ENCODE results near the gene FATE1.

The FATE1 gene

DNA sequence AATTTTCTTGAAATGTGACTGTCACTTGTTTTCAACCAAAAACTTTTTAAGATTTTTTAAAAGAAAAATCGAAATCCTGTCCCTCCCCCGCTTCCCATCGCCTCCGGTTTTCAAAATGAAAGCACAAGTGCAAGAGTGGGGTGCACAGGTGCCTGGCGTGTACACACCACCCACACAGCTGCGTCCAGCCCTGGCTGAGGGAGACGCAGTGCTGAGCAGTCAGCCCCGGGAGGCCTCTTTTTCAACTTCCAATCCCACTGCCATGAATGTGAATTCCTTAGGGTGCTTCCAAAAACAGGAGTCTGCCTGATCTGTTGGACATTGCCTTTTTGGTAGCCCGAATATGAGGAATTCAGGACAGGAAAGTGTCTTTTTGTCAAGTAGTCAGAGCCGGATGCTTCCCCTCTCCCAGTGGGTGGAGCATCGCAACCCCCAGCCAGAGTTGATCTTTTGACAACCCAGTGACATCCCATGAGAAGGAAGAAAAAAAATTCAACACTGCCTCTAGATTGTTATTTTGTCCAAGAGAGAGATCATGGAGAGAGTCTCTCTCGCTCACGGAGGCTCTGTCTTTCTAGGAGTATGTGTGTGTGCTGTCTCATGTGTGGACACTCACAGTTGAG lies 11.7 kb upstream of the FATE1 start:
- DNase-seq = no peak

DNA sequence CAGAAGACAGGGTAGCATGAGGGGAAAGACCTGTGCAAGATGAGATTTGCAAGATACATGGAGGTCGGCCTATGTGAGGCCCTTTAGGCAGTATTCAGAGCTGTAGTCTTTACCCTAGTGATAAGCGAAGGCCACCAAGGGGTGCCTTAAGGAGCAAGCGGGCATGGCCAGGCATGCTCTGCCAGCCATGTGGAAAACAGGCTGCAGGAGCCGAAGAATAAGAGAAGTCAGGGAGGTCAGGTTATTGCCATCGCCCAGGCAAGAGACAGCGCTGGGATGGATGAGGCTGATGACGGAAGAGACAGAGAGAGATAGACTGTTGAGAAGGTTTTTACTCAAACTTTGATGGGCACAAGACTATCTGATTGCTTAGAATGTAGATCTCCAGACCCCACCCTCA lies 7.0 kb upstream of the FATE1 start:
- no peak for DNase-seq

DNA sequence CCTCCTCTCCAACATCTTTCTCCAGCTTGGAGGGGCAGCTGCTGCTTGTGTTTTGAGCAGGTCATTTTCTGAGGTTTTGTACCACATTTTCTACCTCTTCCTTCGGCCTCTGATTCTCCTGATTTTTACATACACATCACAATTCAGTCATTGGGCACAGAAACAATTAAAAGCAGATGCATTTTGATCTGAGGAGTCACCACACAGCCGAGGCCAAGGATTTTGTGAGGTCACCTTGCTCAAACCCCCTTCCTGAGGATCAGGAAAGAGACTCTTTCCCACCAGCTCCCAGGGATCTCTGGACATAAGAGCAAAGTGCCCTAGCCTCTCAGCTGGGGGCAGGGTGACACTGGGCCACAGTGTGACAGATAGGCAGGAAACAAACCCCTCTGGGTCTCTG lies 5.4 kb upstream of the FATE1 start:
- DNase-seq = no peak

GRCh38 chrX:151711154-151711553 lies 4.7 kb upstream of the FATE1 start:
- DNase-seq = no peak

GRCh38 chrX:151711787-151712186 lies 4.0 kb upstream of the FATE1 start:
- DNase-seq = no peak

DNA sequence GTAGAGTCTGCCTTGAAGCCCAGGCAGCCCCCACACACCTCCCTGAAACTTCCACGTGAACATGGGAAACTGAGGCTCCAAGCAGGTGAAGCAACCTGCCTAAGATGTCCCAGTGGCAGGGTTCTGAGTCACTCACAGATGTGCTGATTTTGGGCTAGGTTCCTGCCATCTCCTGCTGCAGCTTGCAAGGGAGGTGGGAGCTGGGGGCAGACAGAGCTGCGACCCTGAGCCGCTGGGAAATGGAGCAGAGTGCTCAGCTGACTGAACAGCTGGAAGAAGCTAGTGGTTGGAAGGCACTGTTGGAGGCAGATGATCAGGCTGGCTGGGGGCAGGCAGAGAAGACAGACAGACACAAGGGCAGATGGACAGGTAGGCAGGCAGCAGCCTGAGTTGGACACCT lies 3.6 kb upstream of the FATE1 start:
- no peak for DNase-seq

- DNase-seq = no peak
Measured at GRCh38 chrX:151713849-151714248, 2.0 kb upstream of the FATE1 start.

- DNase-seq = no peak
Measured at GRCh38 chrX:151714362-151714761, 1.5 kb upstream of the FATE1 start.

DNA sequence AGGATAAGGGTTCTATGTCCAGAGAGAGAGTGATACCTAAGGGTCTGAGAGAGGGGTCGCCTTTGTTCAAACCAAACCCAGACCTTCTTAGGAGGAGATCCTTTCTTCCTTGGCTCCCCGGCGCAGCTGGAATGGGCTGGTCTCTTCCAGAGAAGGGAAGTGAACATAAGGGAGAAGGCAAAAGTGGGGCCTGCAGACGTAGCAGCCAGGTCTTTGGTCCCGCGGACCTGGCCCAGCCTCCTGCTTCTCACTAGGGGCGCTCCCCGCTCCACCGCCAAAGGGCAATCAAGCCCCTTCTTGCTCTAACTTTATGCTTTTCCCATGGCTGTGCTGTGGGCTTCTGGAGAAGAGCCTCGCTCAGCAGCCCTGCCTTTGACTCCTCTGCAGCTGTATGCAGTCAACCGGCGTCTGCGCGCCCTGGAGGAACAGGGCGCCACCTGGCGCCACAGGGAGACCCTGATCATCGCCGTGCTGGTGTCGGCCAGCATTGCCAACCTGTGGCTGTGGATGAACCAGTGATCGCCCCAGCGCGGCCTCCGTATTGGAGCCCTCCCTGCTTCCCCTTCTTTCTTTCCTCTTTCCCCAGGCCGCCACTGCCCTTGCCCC lies 6.5 kb downstream of the FATE1 start:
- DNase-seq = peak; percentile 55

DNA sequence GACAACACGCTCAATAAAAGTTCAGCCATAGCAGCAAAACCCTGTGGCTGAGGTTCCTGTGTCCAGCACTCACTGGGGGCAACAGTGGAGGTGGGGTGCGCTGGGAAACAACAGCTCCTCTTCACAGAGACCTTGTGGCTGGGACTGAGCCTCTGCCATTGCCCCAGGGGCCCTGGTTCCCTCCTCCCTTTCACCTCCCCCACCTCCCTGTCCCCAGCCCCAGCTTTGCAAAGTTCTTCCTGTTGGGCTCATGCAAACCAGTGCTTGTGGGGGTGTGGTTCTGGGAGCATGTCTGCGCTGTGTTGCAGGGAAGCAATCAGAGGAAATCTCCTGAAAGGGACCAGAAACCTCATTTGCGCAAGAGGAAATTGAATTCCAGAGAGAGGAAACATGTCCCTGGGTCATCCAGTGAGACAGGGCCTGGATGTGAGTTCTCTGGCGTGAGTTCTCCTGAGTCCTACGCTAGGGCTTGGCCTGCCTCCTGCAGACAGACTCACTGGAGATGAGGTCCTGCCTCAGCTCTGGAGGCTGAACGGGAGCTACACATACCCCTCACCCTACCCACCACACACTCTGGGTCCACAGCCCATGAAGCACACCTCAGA lies 7.4 kb downstream of the FATE1 start:
- DNase-seq = no peak

- DNase-seq = no peak
Measured at GRCh38 chrX:151724563-151725337, 8.9 kb downstream of the FATE1 start.

DNA sequence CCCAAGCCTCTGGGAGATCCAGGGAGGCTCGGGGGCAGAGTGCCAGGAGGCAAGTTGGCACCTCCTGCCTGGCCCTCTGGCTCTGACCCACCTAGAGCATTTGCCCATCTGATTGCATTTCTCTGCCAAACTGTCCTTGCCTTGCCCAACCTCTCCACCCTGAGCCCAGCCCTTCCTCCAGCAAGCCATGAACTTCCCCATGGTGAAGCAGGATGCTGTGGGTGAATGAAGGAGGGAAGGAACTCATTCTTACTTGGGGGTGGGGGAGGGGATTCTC lies 9.4 kb downstream of the FATE1 start:
- DNase-seq = no peak

- no peak for DNase-seq
Measured at GRCh38 chrX:151726751-151727150, 10.9 kb downstream of the FATE1 start.

DNA sequence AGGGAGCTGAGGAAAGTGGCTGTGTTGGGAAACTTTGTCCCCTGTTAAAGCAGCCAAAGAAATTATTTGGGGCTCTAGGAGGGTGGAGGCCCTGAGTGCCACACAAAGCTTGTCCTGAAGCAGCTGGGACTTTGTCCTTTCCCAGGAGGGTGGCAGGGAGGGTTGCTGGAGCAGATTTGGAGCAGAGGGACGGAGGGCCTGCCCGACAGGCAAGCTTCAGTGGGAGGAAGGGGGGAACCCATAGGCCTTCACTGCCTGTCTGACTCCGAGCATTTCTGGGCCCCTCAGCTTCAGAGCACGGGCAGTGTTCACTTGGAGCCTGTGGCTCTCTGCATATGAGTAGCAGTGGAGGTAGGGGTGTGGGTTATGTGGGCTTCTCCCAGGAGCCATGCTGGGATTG lies 11.5 kb downstream of the FATE1 start:
- no peak for DNase-seq

DNA sequence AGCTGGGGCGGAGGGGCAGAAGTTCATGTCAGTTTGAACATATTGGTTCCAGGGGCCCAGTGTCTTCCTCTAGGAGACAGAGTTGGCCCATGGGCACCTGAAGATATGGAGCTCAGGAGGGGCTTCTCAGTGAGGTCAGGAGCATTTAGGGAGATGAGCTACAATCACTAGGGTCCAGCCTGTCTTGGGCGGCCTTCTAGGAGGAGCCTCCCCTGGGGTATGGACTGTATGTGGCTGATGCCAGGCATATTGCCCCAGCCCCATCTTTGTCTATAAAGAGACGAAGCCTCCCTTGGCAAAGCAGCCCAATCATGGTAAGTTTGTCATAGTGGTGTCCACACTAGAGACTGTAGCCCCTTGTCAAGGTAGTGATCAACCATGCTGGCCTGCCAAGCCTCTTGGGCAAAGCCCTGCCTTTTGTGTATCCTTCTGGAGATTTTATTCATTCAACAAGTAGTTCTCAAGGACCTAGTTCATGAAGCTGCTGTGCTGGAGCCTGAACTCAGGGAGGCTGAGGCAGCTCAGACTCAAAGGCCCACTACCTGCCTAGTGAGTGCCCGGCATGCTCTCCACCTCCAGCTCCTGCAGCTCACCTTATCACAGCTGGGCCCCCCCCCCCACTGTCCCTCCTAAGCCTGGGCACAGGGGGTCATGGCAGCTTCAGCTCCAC lies 13.4 kb downstream of the FATE1 start:
- DNase-seq = no peak

- DNase-seq = no peak
Measured at GRCh38 chrX:151734446-151734845, 18.6 kb downstream of the FATE1 start, which contains the start of gene CNGA2. Gene CNGA2, plus strand, starts transcription at chrX:151734746. Its CDS starts 3,738 bp downstream, at chrX:151738484.

- DNase-seq = no peak
Measured at GRCh38 chrX:151735219-151735618, 19.4 kb downstream of the FATE1 start.

DNA sequence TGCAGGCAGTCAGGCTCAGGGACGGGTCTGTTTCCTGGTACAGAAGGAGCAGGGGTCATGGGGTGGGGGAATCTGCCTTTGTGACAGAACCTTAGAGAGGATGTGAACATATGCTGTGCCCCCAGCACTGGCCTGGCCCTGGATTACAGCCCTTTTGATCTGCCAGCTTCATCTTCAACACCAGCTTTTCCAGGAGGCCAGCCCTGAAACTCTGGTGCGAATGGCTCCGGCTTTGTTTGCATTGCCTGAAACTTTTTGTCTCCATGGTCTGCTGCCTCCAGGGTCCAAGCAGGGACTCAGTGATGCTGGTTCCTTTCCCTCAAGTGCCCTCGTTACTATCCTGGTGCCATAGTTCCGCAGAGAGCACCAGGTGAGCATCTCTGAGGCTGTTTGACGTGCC lies 20.9 kb downstream of the FATE1 start:
- DNase-seq = no peak

DNA sequence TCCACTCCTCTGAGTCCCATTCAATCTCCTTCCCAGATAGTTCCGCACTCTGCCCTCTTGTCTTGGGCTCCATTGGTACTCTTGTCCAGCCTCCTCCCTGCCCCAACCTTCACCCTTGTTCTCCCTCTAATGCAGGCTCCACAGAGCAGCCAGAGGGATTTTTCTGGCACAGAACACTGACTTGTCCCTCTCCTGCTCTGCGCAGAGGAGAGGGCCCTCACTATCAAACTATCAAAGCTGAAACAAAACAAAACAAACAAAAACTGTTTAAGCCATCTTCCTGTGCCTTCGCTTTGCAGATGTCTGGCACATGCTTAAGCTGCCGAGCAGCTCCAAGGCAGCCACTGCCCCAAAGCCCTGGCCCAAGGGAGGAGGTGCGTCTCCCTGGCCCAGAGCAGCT lies 21.7 kb downstream of the FATE1 start:
- no peak for DNase-seq

GRCh38 chrX:151738751-151739150 lies 22.9 kb downstream of the FATE1 start:
- DNase-seq = no peak

DNA sequence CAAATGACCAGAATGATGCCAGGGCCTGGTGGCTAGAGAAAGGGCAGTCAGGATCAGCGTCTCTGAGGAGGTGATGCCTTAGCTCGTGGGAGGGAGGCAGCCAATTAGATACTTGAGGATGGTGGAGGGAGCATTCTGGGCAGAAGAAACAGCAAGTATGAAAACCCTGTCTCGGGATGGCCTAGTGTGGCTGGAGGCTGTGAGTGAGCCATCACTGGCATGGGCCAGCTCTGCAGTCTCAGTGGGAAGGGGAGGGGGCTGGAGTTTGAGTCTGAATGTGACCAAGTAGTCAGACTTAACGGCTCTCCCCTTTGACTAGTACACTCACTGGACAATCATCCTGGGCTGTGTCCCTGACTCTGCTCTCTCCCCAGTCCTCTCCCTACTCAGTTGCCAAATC lies 25.8 kb downstream of the FATE1 start:
- no peak for DNase-seq

GRCh38 chrX:151742311-151742710 lies 26.5 kb downstream of the FATE1 start:
- no peak for DNase-seq

DNA sequence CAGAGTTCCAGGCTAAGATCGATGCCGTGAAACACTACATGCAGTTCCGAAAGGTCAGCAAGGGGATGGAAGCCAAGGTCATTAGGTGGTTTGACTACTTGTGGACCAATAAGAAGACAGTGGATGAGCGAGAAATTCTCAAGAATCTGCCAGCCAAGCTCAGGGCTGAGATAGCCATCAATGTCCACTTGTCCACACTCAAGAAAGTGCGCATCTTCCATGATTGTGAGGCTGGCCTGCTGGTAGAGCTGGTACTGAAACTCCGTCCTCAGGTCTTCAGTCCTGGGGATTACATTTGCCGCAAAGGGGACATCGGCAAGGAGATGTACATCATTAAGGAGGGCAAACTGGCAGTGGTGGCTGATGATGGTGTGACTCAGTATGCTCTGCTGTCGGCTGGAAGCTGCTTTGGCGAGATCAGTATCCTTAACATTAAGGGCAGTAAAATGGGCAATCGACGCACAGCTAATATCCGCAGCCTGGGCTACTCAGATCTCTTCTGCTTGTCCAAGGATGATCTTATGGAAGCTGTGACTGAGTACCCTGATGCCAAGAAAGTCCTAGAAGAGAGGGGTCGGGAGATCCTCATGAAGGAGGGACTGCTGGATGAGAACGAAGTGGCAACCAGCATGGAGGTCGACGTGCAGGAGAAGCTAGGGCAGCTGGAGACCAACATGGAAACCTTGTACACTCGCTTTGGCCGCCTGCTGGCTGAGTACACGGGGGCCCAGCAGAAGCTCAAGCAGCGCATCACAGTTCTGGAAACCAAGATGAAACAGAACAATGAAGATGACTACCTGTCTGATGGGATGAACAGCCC lies 28.0 kb downstream of the FATE1 start:
- DNase-seq = no peak

Measured in left hindlimb (tissue), 1 donor.